GM19025 (cell line): ENCODE measurements around the gene PINLYP.
A peak's percentile ranks its signal among the peaks of the same experiment; 100 is the strongest.
"Not testable (repeated sequence)": the region's sequence is repeated elsewhere in the genome, so short reads cannot be mapped to it uniquely, and the experiment has no call there.

Source experiments
- ATAC-seq: cut with Tn5 transposase; IDR thresholded peaks from one replicate; pipeline ENCODE4 v1.9.1; 2021; ENCODE audit warnings: mild to moderate bottlenecking, low read depth, moderate library complexity; ENCODE audit not compliant: unreplicated experiment

PINLYP gene

GRCh38 chr19:43598445-43599240 lies 23.0 kb downstream of the PINLYP start:
- no peak for ATAC-seq

DNA sequence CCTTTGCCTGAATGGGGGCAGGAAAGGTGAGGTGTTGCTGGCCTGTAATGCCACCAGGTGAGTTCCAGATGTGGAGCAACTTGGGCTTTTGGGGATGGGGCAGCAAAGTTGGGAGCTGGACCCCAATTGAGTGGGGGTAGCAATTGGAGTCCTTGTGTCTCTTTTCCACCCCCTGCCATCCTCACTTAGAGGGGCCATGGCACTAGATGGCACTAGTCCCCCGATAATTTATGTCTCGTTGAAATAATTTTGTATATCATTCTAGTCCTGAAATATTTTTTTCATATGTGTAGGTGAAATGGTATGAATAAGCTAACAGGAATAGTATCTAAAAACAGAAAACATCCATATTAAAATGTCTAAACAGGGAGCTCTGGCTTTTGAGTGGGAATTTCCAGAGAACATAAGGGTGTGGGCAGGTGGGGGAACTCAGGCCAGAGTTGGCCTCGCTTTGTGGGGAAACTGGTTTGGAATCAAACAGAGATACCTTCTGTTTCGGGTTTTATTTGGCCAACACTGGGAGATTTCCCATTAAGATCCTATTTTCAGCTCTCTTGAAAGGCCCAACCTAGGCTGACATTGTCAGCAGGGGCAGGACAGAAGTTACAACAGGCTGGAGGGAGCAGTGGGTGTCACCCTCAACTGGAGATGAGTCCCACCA lies 24.2 kb downstream of the PINLYP start:
- ATAC-seq, result no peak

GRCh38 chr19:43600326-43600725 lies 24.7 kb downstream of the PINLYP start:
- not testable (repeated sequence) for ATAC-seq

- ATAC-seq, result no peak
Observed at GRCh38 chr19:43605875-43606568, 30.4 kb downstream of the PINLYP start.

- no peak for ATAC-seq
Observed at GRCh38 chr19:43606569-43607229, 31.1 kb downstream of the PINLYP start.

DNA sequence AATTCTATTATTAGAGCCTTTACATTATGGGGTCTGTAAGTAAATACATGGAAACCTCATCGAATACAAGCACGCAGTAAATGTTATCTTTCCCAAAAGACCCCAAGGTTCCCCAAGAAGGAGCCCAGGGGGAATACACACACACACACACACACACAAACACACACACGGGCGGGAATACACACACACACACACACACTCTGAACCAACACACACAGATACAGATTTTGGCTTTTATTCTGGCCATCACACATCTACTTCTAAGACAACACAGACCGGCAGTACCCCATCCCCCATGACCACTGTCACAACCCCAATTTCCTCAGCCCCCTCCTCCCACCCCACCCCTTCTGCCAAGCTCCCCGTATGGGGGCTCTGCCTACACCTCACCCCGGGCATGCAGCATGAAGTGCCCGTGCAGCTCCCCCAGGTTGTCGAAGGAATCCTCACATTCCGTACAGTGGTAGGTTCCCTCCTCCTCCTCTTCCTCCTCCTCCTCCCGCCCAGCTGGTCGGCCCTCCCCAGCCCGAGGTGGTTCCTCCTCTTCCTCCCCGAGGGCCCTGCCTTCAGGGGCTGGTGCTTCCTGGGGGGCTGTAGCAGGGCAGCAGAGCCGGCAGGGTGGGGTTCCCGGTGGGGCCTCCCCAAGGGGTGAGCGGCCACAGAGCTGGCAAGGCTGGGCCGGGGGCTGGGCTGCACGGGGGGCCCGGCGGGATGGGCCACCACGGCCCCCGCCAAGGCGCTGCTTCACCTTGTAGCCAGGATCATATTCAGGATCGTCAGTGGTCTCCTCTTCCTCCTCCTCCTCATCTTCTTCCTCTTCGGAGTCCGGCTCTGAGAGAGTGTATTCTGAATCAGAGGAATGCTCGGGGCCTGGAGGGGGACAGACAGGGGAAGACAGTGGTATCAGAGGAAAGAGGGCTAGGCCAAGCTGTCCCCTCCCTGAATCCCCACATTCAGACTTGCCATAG lies 31.9 kb downstream of the PINLYP start:
- no peak for ATAC-seq

- no peak for ATAC-seq
Observed at GRCh38 chr19:43609872-43610271, 34.3 kb downstream of the PINLYP start.

GRCh38 chr19:43610493-43610892 lies 34.9 kb downstream of the PINLYP start:
- ATAC-seq, result no peak

- ATAC-seq, result no peak
Observed at GRCh38 chr19:43611788-43612187, 36.2 kb downstream of the PINLYP start, which contains the start of gene SRRM5. TSS of gene SRRM5 (plus strand) at chr19:43612088. CDS start at chr19:43612122, 34 bp downstream.

- ATAC-seq, result no peak
Observed at GRCh38 chr19:43612374-43612773, 36.8 kb downstream of the PINLYP start.

DNA sequence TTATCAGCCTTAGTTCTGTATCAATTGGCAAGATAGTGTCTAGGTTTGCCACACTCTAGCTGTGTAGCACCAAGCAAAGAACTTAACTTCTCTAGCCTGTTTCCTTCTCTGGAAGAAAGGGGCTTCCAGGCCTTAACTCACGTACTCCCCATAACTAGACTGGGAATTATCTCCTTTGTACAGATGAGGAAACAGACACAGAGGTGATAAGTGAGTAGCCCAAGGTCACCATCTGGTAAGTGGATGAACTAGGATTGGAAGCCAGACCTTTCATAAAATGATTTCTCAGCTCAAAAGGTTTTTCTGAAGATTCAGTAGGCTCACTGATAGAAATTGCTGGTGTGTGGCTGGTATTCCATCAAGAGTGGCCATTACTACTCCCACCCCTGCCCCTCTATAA lies 40.7 kb downstream of the PINLYP start:
- no peak for ATAC-seq

- ATAC-seq, result no peak
Observed at GRCh38 chr19:43616954-43617353, 41.4 kb downstream of the PINLYP start.

DNA sequence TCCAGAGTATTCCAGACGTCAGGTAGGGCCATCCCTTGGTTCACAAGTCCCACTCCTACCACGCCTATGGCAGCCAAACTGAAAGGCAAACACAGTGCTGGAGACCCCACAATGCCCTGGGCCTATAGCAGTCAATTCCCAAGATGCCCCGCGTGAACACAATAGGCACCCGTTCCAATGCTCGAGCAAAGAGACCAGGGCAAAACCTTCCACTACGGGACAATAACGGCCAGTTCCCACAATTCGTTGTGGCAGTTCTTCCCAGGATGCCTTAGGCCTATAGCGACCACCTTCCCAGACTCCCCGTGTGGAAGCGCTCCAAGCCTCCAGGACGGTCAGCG lies 43.3 kb downstream of the PINLYP start:
- no peak for ATAC-seq

GRCh38 chr19:43619262-43620060 lies 43.9 kb downstream of the PINLYP start, which contains the start of gene ZNF428:
TSS of gene ZNF428 (minus strand) at chr19:43619629. CDS start at chr19:43614304, 5,325 bp downstream.
- peak; percentile 87 for ATAC-seq

DNA sequence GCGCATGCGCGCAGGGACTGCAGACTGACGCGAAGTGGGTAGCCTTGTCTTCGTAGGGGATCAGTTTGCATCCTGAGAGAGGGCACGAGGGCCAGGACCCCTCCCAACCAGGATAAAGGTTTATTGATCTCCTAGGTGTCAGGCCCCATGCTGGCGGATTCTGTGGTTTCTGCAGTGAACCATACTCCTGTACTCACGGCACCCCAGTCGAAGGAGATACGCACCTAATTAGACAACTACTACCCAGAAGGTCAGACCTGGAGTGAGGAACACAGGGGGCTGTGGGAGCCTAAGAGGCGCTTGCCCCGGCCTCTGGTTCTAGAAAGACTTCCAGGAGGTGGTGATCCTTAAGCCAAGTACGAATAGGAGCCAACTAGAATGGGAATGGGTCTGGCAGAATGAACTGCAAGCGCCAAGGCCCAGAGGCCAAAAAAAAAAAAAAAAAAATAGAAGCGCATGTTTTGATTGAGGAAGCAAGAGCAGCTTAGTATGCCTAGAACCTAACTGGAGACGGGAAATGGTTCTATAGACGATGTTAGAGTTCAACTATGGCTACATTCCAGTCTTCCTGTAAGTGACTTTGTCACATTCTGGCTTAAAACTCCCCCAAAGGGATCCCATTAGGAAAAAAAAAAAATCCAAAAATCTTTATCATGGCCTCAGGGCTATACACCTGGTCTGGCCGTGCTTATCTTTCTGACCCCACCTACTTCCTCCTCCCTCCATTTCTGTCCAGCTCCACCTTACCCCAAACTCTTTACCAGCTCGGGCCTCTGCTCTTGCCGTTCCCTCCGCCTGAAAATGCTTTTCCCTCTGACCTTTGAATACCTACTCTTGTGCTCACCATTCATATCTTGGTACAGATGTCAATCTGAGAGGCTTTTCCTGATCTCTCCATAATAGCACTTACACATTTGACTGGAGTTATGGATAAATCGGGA lies 44.7 kb downstream of the PINLYP start:
- no peak for ATAC-seq

DNA sequence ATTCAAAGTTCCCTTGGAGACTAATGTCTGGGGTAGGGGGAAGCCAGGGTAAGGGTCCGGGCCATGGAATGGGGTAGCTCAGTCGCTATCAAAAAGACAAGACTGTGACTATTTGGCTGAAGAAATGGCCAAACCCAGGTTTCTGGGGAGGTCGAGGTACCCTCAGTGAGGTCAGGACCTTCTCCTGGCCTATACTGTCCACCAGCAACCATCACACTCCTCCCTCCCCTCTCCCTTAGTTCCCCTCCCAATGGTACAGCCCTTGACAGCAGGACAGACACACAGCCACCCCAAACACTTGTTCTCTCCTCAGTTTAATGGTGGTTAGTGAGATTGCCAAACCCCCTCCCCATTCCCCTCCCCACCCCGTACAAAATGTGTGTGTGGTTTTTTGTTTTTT lies 46.5 kb downstream of the PINLYP start:
- ATAC-seq, result no peak

DNA sequence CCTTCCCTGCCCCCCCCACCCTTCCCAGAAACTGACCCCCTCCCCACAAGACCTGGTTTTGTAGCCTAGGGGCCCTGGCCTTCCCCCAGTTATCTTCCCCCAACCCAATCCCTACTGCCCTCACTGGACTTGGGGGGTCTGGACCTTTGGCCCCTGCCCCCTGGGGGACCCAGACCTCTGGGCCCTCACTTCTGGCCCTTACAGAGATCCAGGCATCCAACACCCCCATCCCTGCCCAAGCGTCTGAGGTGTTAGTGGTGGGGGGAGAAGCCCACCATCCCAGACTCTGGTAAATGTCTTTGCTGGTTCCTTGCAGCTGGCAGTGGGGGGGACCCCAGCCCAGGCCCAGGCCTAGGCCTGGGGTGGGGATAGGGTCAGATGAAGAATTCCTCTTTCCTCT lies 47.4 kb downstream of the PINLYP start:
- ATAC-seq, result no peak
